Neural progenitor cell (in vitro differentiated cells): ENCODE measurements around the gene AKAP8.

ENCODE experiments used
- CTCF ChIP-seq: fragments of 200-600 bp; sonication (generic); IDR thresholded peaks from 2 replicates; pipeline ENCODE4 v1.5.1; 2017; ENCODE audit warnings: antibody characterized with exemption, mild to moderate bottlenecking
- EZH2 ChIP-seq: fragments of 200-600 bp; sonication (generic); IDR thresholded peaks from 2 replicates; pipeline ENCODE4 v1.6.1; 2017; ENCODE audit warnings: antibody characterized with exemption, mild to moderate bottlenecking, moderate library complexity

- TF ChIP-seq CTCF (no peak), EZH2 (no peak)
These were observed 47.9 kb downstream of the AKAP8 start for GRCh38 chr19:15331419-15332310.
